IMR-90 (cell line): Measurements from ENCODE around the gene DCAF10. TPM values are rescaled to one million over a fixed set of nuclear protein-coding genes. Genes with fewer than 3 reads are reported as not detected.

Experiments used
- ATAC-seq: fragments of 200-7000 bp; cut with Tn5 transposase; 2 replicates; pipeline ENCODE4 v1.9.1; 2020; ENCODE audit warnings: low read depth, mild to moderate bottlenecking, moderate library complexity
- BruUV-seq: library from RNA; stranded (reverse); fragments of 400-500 nt; replicated peaks from 2 replicates; lab custom pipeline; 2021; lab: Mats Ljungman, UMichigan
- CTCF ChIA-PET: fragments of 300-600 bp; formaldehyde crosslinking; extraction: SDS; loops from one replicate; lab custom pipeline; 2021; ENCODE audit warnings: antibody characterized with exemption; lab: Yijun Ruan, JAX
- POLR2A ChIA-PET: fragments of 300-600 bp; sonication (Branson Sonifier 250); formaldehyde crosslinking; loops from one replicate; lab custom pipeline; 2022; ENCODE audit warnings: antibody characterized with exemption; ENCODE audit not compliant: unreplicated experiment; lab: Charles Lee
- DNase-seq: peaks from one replicate; pipeline ENCODE4 v3.0.0; 2013
- H2AFZ ChIP-seq: replicated peaks from 2 replicates; pipeline ENCODE3; 2013; ENCODE audit warnings: low read length, mild to moderate bottlenecking; ENCODE audit not compliant: poor library complexity
- H2AK5ac ChIP-seq: 2 replicates; pipeline ENCODE4 v1.6.1; 2013; ENCODE audit warnings: low read depth, low read length, inconsistent platforms
- H2AK9ac ChIP-seq: replicated peaks from 2 replicates; pipeline ENCODE3; 2013; ENCODE audit warnings: mild to moderate bottlenecking, low read depth, low read length, moderate library complexity; ENCODE audit not compliant: poor library complexity
- H2BK120ac ChIP-seq: 2 replicates; pipeline ENCODE4 v1.6.1; 2013; ENCODE audit warnings: low read depth, low read length, inconsistent platforms
- H2BK15ac ChIP-seq: 3 replicates; pipeline ENCODE4 v1.6.1; 2013; ENCODE audit warnings: low read depth, low read length, inconsistent platforms
- H2BK20ac ChIP-seq: 2 replicates; pipeline ENCODE4 v1.6.1; 2013; ENCODE audit warnings: low read depth, mild to moderate bottlenecking, inconsistent platforms, low read length, moderate library complexity
- H2BK5ac ChIP-seq: 2 replicates; pipeline ENCODE4 v1.6.1; 2013; ENCODE audit warnings: mild to moderate bottlenecking, low read depth, low read length, inconsistent platforms; ENCODE audit not compliant: poor library complexity, severe bottlenecking
- H3K14ac ChIP-seq: replicated peaks from 2 replicates; pipeline ENCODE4 v1.6.1; 2013; ENCODE audit warnings: low read depth, low read length, inconsistent platforms
- H3K18ac ChIP-seq: 2 replicates; pipeline ENCODE4 v1.6.1; 2013; ENCODE audit warnings: low read depth, low read length, control low read depth
- H3K23ac ChIP-seq: 2 replicates; pipeline ENCODE4 v1.6.1; 2013; ENCODE audit warnings: low read depth, low read length, inconsistent platforms
- H3K27ac ChIP-seq: 2 replicates; pipeline ENCODE4 v1.5.1; 2013; ENCODE audit warnings: mild to moderate bottlenecking, control low read depth, low read length; ENCODE audit not compliant: insufficient read depth
- H3K27me3 ChIP-seq: 2 replicates; pipeline ENCODE4 v1.6.1; 2013; ENCODE audit warnings: low read length; ENCODE audit not compliant: control insufficient read depth, insufficient read depth
- H3K36me3 ChIP-seq: 2 replicates; pipeline ENCODE4 v1.6.1; 2013; ENCODE audit warnings: low read length, mixed read lengths; ENCODE audit not compliant: control insufficient read depth, insufficient read depth
- H3K4ac ChIP-seq: 2 replicates; pipeline ENCODE4 v1.6.1; 2013; ENCODE audit warnings: low read depth, low read length, inconsistent platforms
- H3K4me1 ChIP-seq: 2 replicates; pipeline ENCODE4 v1.6.1; 2013; ENCODE audit warnings: low read length, mixed read lengths; ENCODE audit not compliant: control insufficient read depth, insufficient read depth
- H3K4me2 ChIP-seq: 2 replicates; pipeline ENCODE4 v1.6.1; 2013; ENCODE audit warnings: low read depth, mild to moderate bottlenecking, control low read depth, low read length, moderate library complexity
- H3K4me3 ChIP-seq: 2 replicates; pipeline ENCODE4 v1.5.1; 2013; ENCODE audit warnings: low read depth, mild to moderate bottlenecking, control low read depth, low read length, moderate library complexity; ENCODE audit not compliant: insufficient read depth
- H3K56ac ChIP-seq: 2 replicates; pipeline ENCODE4 v1.6.1; 2013; ENCODE audit warnings: low read length, inconsistent platforms; ENCODE audit not compliant: insufficient read depth; ENCODE audit errors: extremely low read depth
- H3K79me1 ChIP-seq, 2 experiments: 2 replicates each; pipeline ENCODE4 v1.6.1; 2013; ENCODE audit warnings: low read length in 2 of 2, inconsistent platforms in 1 of 2, low read depth in 1 of 2
- H3K9ac ChIP-seq: 2 replicates; pipeline ENCODE4 v1.6.1; 2013; ENCODE audit warnings: low read depth, low read length, control low read depth
- H3K9me1 ChIP-seq: 2 replicates; pipeline ENCODE4 v1.6.1; 2013; ENCODE audit warnings: low read length, inconsistent platforms; ENCODE audit not compliant: insufficient read depth
- H3K9me3 ChIP-seq: 2 replicates; pipeline ENCODE4 v1.6.1; 2013; ENCODE audit warnings: low read length; ENCODE audit not compliant: control insufficient read depth, insufficient read depth
- H4K20me1 ChIP-seq: 2 replicates; pipeline ENCODE4 v1.6.1; 2013; ENCODE audit warnings: low read length, inconsistent platforms; ENCODE audit not compliant: insufficient read depth
- H4K5ac ChIP-seq: 2 replicates; pipeline ENCODE4 v1.6.1; 2013; ENCODE audit warnings: mild to moderate bottlenecking, low read depth, low read length, control low read depth
- H4K8ac ChIP-seq, 2 experiments: 2 replicates each; pipeline ENCODE4 v1.6.1; 2013; ENCODE audit warnings: low read depth in 2 of 2, low read length in 2 of 2, control low read depth in 1 of 2, inconsistent platforms in 1 of 2
- H4K91ac ChIP-seq: 2 replicates; pipeline ENCODE4 v1.6.1; 2013; ENCODE audit warnings: low read depth, low read length, inconsistent platforms; ENCODE audit not compliant: insufficient read depth
- BHLHE40 ChIP-seq: fragments of 150-350 bp; IDR thresholded peaks from 2 replicates; pipeline ENCODE4 v1.6.1; 2016; ENCODE audit warnings: mild to moderate bottlenecking, low read depth, low read length
- CHD1 ChIP-seq: IDR thresholded peaks from 2 replicates; pipeline ENCODE4 v1.6.1; 2012; ENCODE audit warnings: low read depth, low read length, improper control_type of control experiment
- CTCF ChIP-seq: conservative IDR thresholded peaks from 2 replicates; pipeline ENCODE4 v1.5.1; 2012; ENCODE audit warnings: mild to moderate bottlenecking, low read depth, low read length, improper control_type of control experiment
- FOS ChIP-seq: fragments of 150-350 bp; IDR thresholded peaks from 2 replicates; pipeline ENCODE4 v1.6.1; 2016; ENCODE audit warnings: low read depth, low read length
- MAFK ChIP-seq: IDR thresholded peaks from 2 replicates; pipeline ENCODE4 v1.6.1; 2012; ENCODE audit warnings: low read depth, low read length, improper control_type of control experiment
- MAZ ChIP-seq: IDR thresholded peaks from 2 replicates; pipeline ENCODE4 v1.6.1; 2012; ENCODE audit warnings: low read depth, mild to moderate bottlenecking, low read length, improper control_type of control experiment, moderate library complexity, borderline replicate concordance
- POLR2A ChIP-seq: IDR thresholded peaks from 2 replicates; pipeline ENCODE4 v1.6.1; 2012; ENCODE audit warnings: mild to moderate bottlenecking, low read depth, low read length
- RAD21 ChIP-seq: IDR thresholded peaks from 2 replicates; pipeline ENCODE4 v1.6.1; 2012; ENCODE audit warnings: low read length, improper control_type of control experiment
- RCOR1 ChIP-seq: IDR thresholded peaks from 2 replicates; pipeline ENCODE4 v1.6.1; 2012; ENCODE audit warnings: mild to moderate bottlenecking, low read length, improper control_type of control experiment; ENCODE audit not compliant: insufficient replicate concordance
- RFX5 ChIP-seq: IDR thresholded peaks from 2 replicates; pipeline ENCODE4 v1.8.0; 2012; ENCODE audit warnings: low read depth, mild to moderate bottlenecking, low read length, moderate library complexity
- WGBS, 2 experiments: methylation state at CpG; one replicate each; pipeline versions ENCODE4 v1.1.5 to v1.1.7; 2013; ENCODE audit warnings: missing lambda C conversion rate in 2 of 2; ENCODE audit not compliant: insufficient read length in 1 of 2; ENCODE audit errors: extremely low coverage in 2 of 2; 5-methylcytosine and 5-hydroxymethylcytosine counted together
- dilution Hi-C: fragments of 300-500 bp; cut with HindIII; formaldehyde crosslinking; loops from one replicate; pipeline ENCODE4 v1.14.3; 2018; ENCODE audit warnings: low sequenced_read_pairs; ENCODE audit not compliant: unreplicated experiment
- in situ Hi-C: fragments of 300-500 bp; cut with MboI; formaldehyde crosslinking; loops from 3 replicates; pipeline ENCODE4 v1.14.3; 2019; ENCODE audit warnings: low sequenced_read_pairs, inconsistent platforms, mixed read lengths
- intact Hi-C: fragments of 100-400 bp; cut with micrococcal nuclease; formaldehyde crosslinking; loops from 2 replicates; pipeline ENCODE4 v1.10.0; 2022
- polyA plus RNA-seq, 3 experiments: library from polyadenylated mRNA; depleted of rRNA; stranded (reverse); fragments of >200 nt; gene quantifications; 2 replicates each; pipeline ENCODE4 v1.2.3, GENCODE V29; 2012; ENCODE audit warnings: low replicate concordance in 1 of 3
- total RNA-seq: library from RNA; depleted of rRNA; stranded (reverse); fragments of >200 nt; gene quantifications from 2 replicates; pipeline ENCODE4 v1.2.3, GENCODE V29; 2012

Gene DCAF10
- total and polyA plus RNA-seq, 2 of the 4 experiments (the other 2 are of a cell fraction), result 17.1 to 19.4 TPM

- no peak overlapping the region for H4K91ac ChIP-seq
- no peak overlapping the region for H3K14ac ChIP-seq
- H2AK5ac ChIP-seq, result no peak overlapping the region
- H2BK20ac ChIP-seq, result no peak overlapping the region
- dilution Hi-C loops (no loop called here), in situ Hi-C loops (no loop called here), intact Hi-C loops (no loop called here)
- H3K36me3 ChIP-seq, result peaks cover 1% of the 10 kb centered on the region; the same call in 1 of the 2 replicates
- no TSS peak for BruUV-seq
- POLR2A ChIA-PET, result no interaction called here
- H3K9ac ChIP-seq, result no peak overlapping the region
- H3K18ac ChIP-seq, result no peak overlapping the region
- no peak overlapping the region for H4K5ac ChIP-seq
- H2BK5ac ChIP-seq, result no peak overlapping the region
- H3K4ac ChIP-seq, result no peak overlapping the region
- H3K27me3 ChIP-seq, result no peaks in the 10 kb centered on the region
- H2AK9ac ChIP-seq, result no peak overlapping the region
- no peaks in the 10 kb centered on the region for H3K9me3 ChIP-seq
- H2BK120ac ChIP-seq, result no peak overlapping the region
- no peak overlapping the region for H3K27ac ChIP-seq
- H3K4me3 ChIP-seq, result no peak overlapping the region
- CTCF ChIA-PET, result no interaction called here
- H3K4me1 ChIP-seq, result peaks cover 3% of the 10 kb centered on the region; the same call in 1 of the 2 replicates
- no peak overlapping the region for H2AFZ ChIP-seq
- no peak overlapping the region for H3K23ac ChIP-seq
- ATAC-seq (no peak), DNase-seq (no peak)
- peaks cover 6% of the 10 kb centered on the region; the same call in 1 of the 2 replicates for H4K20me1 ChIP-seq
- 80% methylated on average over 1 of the region's 6 CpGs; no CpG with 5 or more reads in 1 of the 2 experiments for WGBS, 2 experiments
- H3K56ac ChIP-seq, result no peak overlapping the region
- peaks cover 6% of the 10 kb centered on the region; the same call in 1 of the 2 replicates for H3K9me1 ChIP-seq
- H4K8ac ChIP-seq, result no peak overlapping the region
- peaks cover 9 to 23% of the 10 kb centered on the region in 2 experiments; a peak in 3 of 4 replicates for H3K79me1 ChIP-seq
- TF ChIP-seq CHD1, result no peak
- TF ChIP-seq MAZ, result no peak
- no peak for TF ChIP-seq MAFK
- TF ChIP-seq FOS, result no peak
- no peak for TF ChIP-seq CTCF
- no peak for TF ChIP-seq BHLHE40
- TF ChIP-seq RAD21, result no peak
- TF ChIP-seq POLR2A, result no peak
- TF ChIP-seq RFX5, result no peak
- no peak for TF ChIP-seq RCOR1
- no peak overlapping the region for H2BK15ac ChIP-seq
- H3K4me2 ChIP-seq, result no peak overlapping the region
Observed at GRCh38 chr9:37788332-37788731, 12.3 kb upstream of the DCAF10 start.
